GM12891 (cell line): ENCODE data around the gene NAA16.
"Not testable (repeated sequence)": the region's sequence is repeated elsewhere in the genome, so short reads cannot be mapped to it uniquely, and the experiment has no call there.

Experiments used
- DNase-seq: peaks from one replicate; pipeline ENCODE4 v3.0.0; 2011; ENCODE audit warnings: low spot score; ENCODE audit not compliant: insufficient read length
- FAIRE-seq: peaks from 2 replicates; lab custom pipeline; 2011; peaks lifted over from hg19 to GRCh38; lab: Jason Lieb, UNC
- PAX5 ChIP-seq: IDR thresholded peaks from 2 replicates; pipeline ENCODE4 v1.6.1; 2011; ENCODE audit warnings: low read length, moderate library complexity, mild to moderate bottlenecking; ENCODE audit not compliant: insufficient read depth, severe bottlenecking
- POLR2A ChIP-seq: IDR thresholded peaks from 2 replicates; pipeline ENCODE4 v1.6.1; 2011; ENCODE audit warnings: low read depth, low read length, control low read depth
- POLR2AphosphoS5 ChIP-seq: IDR thresholded peaks from 2 replicates; pipeline ENCODE4 v1.6.1; 2011; ENCODE audit warnings: low read depth, low read length, control low read depth
- POU2F2 ChIP-seq: IDR thresholded peaks from 2 replicates; pipeline ENCODE4 v1.6.1; 2011; ENCODE audit warnings: low read depth, mild to moderate bottlenecking, control low read depth, low read length, moderate library complexity
- SPI1 ChIP-seq: IDR thresholded peaks from 2 replicates; pipeline ENCODE4 v1.6.1; 2011; ENCODE audit warnings: low read depth, low read length, control low read depth
- TAF1 ChIP-seq: IDR thresholded peaks from 2 replicates; pipeline ENCODE4 v1.6.1; 2011; ENCODE audit warnings: low read depth, low read length, control low read depth

Gene NAA16

DNA sequence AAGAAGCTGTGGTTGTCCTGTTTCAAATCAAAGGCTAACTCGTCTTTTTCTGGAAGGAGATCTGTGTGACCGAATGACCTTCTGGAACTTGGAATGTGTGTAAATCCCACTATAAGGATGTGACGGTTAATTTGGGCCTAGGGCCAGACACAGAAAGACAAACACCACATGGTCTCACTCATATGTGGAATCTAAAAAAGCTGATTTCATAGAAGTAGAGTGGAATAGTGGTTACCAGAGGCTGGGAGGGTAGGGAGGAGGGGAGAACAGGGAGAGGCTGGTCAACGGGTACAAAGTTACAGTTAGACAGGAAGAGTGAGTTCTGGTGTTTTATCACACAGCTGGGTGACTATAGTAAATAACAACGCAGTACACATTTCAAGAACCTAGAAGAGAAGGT is 107.0 kb downstream of the NAA16 start:
- FAIRE-seq, result no peak
- no peak for DNase-seq

DNA sequence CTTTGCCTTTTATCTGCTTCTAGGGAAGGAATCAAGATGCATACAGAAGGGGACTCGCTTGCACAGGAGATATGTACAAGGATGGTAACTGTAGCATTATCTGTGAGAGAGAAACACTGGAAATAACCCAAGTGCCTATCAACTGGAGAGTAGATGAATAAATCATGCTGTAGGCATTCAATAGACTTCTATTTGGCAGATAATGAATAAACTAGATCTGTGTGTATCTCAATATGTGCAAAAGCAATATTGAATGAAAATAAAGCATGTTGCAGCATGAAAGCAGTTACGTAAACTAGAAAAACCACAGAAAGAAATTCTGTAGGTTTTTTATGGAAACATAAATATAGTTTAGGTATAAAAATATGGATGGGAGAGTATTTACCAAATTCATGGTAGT is 107.7 kb downstream of the NAA16 start:
- FAIRE-seq, result no peak
- TF ChIP-seq TAF1 (no peak), PAX5 (no peak), POU2F2 (no peak), SPI1 (no peak), POLR2AphosphoS5 (no peak), POLR2A (no peak)
- no peak for DNase-seq

More for the DNA sequence above, 107.0 kb downstream of the NAA16 start:
- TF ChIP-seq TAF1 (no peak), POU2F2 (no peak), POLR2AphosphoS5 (no peak), PAX5 (no peak), POLR2A (no peak), SPI1 (no peak)

DNA sequence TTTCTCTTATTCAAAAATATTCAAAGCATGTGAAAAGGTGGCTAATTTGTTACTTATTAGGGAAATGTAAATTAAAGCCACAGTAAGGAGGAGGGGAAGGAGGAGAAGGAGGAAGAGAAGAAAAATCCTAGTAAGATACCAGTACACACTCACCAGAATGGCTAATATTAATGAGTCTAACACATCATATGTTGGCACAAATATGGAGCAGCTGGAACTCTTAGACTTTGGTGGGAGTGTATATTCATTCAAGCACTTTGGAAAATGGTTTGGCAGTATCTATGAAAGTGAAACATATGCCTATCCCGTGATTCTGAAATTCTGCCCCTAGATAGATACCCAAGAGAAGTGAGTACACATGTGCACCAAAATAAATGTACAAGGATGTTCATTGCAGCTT is 108.1 kb downstream of the NAA16 start:
- DNase-seq (no peak), FAIRE-seq (no peak)
- TF ChIP-seq TAF1, result no peak
- TF ChIP-seq SPI1, result no peak
- no peak for TF ChIP-seq POU2F2
- no peak for TF ChIP-seq POLR2A
- TF ChIP-seq PAX5, result no peak
- TF ChIP-seq POLR2AphosphoS5, result no peak

DNA sequence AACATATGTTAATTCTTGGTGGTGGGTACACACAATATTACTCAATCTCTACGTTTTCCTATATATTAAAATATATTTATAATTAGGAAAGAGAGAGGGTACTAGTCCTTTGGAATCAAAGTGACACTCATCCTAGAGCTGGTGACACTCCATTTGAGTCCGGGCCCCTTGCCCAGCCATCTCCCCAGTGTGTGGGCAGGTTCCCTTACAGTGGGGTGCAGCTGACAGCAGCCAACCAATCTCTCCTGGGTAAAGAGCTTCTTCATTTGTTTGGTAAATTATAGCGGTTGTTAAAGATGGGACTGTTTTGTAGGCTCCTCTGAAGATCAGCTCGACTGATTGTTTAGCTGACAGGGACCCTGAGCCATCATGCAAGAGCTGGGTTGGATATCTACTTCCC is 109.1 kb downstream of the NAA16 start:
- no peak for DNase-seq
- no peak for TF ChIP-seq PAX5
- FAIRE-seq, result no peak

DNA sequence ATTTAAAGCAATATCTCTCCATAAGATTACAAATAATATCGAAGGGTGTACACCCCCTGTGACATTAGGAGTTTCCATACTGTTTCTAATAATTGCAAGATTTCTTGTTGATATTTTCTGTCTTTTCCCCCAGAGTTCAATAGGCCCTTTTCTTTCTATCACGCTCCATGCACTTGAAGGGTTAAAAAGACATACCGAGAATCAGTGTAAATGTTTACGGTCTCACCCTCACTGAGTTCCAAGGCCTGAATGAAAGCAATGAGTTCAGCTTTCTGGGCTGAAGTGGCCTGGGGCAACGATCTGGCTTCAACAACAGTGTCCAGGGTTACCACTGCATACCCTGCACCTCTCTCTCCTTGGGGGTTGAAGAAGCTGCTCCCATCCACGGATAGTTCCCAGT is 110.3 kb downstream of the NAA16 start:
- FAIRE-seq, DNase-seq: not testable (repeated sequence)

DNA sequence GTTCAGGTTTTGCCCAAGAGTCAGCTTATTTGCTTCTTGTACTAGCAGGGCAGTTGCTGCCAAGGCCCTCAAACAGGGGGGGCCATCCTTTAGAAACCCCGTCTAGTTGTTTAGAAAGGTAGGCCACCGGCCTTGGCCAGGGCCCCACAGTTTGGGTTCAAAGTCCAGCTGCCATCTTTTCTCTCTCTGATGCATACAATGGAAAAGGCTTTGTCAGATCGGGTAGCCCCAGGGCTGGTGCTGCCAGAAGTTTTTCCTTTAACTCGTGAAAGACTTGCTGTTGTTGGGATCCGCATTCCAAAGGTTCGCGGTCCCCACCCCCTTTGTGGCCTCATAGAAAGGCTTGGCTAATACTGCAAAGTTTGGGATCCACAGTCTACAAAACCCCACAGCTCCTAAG is 110.9 kb downstream of the NAA16 start:
- not testable (repeated sequence) for DNase-seq, FAIRE-seq

DNA sequence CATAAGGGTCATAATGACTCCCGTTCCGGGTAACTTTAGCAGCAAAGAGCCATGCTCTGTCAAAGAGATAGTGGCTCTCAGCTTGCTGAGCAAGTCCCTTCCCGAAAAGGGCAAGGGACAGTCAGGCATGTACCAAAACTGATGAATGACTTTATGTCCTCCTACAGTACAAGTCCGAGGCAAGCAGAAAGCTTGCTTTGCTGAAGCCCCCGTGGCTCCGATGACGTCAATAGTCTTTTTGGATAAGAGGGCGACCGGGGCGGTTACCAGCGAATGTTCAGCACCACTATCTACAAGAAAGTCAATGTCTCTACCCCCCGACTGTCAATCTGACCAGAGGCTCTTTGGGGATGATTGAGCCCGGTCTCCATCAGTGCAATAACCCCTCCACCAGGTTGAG is 112.2 kb downstream of the NAA16 start:
- not testable (repeated sequence) for DNase-seq, FAIRE-seq

DNA sequence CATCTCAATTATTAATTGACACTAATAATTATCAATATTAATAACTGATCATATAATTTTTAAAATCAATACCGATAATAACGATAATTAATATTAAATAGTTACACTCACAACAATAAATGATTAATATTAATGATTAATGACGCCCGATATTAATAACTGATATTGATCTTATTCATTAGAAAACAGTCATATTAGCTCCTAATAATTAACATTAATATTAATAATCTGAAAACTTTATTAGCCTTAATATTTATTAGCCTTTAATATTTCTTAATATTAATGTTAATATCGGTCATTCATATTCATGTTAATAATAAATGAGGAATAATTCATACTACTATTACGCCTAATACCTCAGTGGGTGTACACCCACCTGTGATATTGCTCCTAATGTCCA is 113.6 kb downstream of the NAA16 start:
- not testable (repeated sequence) for FAIRE-seq, DNase-seq

DNA sequence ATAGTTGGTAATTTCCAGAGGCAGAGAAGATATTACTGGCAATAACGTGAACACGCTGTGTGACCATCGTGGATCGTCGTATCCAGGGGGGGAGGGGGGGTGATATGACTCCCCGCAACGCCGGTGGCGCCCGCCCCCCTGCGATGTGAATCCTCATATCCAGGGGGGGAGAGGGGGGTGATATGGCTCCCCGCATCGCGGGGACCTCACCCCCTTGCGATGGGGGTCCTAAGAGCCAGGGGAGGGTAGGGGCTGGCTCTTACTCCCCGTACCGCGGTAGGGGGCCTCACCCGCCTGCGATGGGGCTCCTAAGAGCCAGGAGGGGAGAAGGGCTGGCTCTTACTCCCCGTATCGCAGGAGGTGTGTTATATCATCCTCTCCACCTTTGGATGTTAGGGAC is 115.0 kb downstream of the NAA16 start:
- DNase-seq (no peak), FAIRE-seq (no peak)
- TF ChIP-seq SPI1, result no peak
- no peak for TF ChIP-seq POLR2A
